K562 (cell line): Measurements from ENCODE around the gene GNG7. TPM values are rescaled to one million over a fixed set of nuclear protein-coding genes. Genes with fewer than 3 reads are reported as not detected.
A peak's percentile ranks its signal among the peaks of the same experiment; 100 is the strongest.

Experiments
- ATF1 ChIP-seq, 2 experiments: fragments of 450-650 bp in 1 of 2; IDR thresholded peaks; 2 replicates each; pipeline ENCODE4 v1.6.1; 2016; ENCODE audit warnings: missing compliant biosample characterization in 1 of 2, missing genetic modification characterization in 1 of 2
- HDAC8 ChIP-seq: fragments of 450-650 bp; IDR thresholded peaks from 2 replicates; pipeline ENCODE4 v1.6.1; 2016; ENCODE audit warnings: mild to moderate bottlenecking, missing genetic modification characterization, moderate library complexity, missing compliant biosample characterization
- polyA plus RNA-seq, 8 experiments: library from polyadenylated mRNA; depleted of rRNA in 4 of 8; stranded (reverse) in 5 of 8; unstranded in 3 of 8; fragments of >200 nt; fragmentation: Nextera tagmentation in 2 of 8; fragmentation: Illumina TruSeq in 1 of 8; extraction: Ambion mirVana in 2 of 8; extraction: Trizol in 1 of 8; gene quantifications; 2 replicates each; pipeline versions ENCODE4 v1.2.1 to v1.2.3, GENCODE V29; 2011 to 2014; ENCODE audit warnings: inconsistent platforms in 1 of 8, missing spikeins in 1 of 8
- total RNA-seq, 7 experiments: library from RNA; depleted of rRNA in 6 of 7; stranded (reverse); fragments of >200 nt in 6 of 7; fragmentation: Illumina TruSeq in 2 of 7; extraction: Trizol in 2 of 7; gene quantifications; 2 replicates each; pipeline versions ENCODE4 v1.2.1 to v1.2.3, GENCODE V29; 2011 to 2021; ENCODE audit warnings: low replicate concordance in 1 of 7
- TF ChIP-seq, protein P1 (sequence below), 2 experiments: IDR thresholded peaks in 1 of 2; conservative IDR thresholded peaks in 1 of 2; 2 replicates each; pipeline ENCODE4 v1.6.1; 2016; ENCODE audit warnings: low read depth in 2 of 2, mild to moderate bottlenecking in 1 of 2, missing compliant biosample characterization in 1 of 2, missing genetic modification characterization in 1 of 2, moderate library complexity in 1 of 2
- TF ChIP-seq, protein P2 (sequence below): fragments of 450-650 bp; IDR thresholded peaks from 2 replicates; pipeline ENCODE4 v1.7.1; 2018; ENCODE audit warnings: mild to moderate bottlenecking, low read depth; ENCODE audit not compliant: partially characterized antibody
- TF ChIP-seq, protein P3 (sequence below): fragments of 250-450 bp; sonication (Bioruptor Pico); IDR thresholded peaks from 2 replicates; pipeline ENCODE4 v1.5.0; 2020; ENCODE audit warnings: mild to moderate bottlenecking
- TF ChIP-seq, protein P4 (sequence below): sonication (generic); formaldehyde crosslinking; IDR thresholded peaks from 2 replicates; pipeline ENCODE4 v1.8.1; 2023; ENCODE audit warnings: mild to moderate bottlenecking, missing genetic modification reagents

The GNG7 gene
- total and polyA plus RNA-seq, 9 of the 15 experiments (the other 6 are each of a cell fraction or from before 2014, with no cell fraction given) = 0.01 to 0.20 (median 0.06) TPM; not detected in 1

DNA sequence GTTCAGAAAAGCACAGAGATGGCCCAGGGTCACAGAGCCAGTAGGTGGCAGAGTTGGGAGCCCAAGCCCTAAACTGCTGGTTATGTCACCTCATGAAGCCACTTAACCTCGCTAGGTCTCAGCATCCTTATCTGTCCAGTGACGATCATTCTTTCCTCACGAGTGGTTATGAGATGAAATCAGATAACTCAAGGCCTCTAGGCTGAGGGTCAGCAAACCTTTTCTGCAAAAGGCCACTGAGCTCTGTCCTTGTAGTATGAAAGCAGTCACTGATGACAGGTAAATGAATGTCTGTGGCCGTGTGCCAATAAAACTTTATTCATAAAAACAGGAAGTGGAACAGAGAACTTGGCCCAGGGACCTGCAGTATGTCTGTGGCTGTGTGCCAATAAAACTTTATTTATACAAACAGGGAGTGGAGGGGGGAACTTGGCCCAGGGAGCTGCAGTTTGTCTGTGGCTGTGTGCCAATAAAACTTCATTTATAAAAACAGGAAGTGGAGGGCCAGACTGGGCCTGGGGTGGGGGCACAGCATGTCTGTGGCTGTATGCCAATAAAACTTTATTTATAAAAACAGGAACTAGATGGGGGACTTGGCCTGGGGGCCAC, 71.2 kb downstream of the GNG7 start (continued):
- TF ChIP-seq, protein P1, sequence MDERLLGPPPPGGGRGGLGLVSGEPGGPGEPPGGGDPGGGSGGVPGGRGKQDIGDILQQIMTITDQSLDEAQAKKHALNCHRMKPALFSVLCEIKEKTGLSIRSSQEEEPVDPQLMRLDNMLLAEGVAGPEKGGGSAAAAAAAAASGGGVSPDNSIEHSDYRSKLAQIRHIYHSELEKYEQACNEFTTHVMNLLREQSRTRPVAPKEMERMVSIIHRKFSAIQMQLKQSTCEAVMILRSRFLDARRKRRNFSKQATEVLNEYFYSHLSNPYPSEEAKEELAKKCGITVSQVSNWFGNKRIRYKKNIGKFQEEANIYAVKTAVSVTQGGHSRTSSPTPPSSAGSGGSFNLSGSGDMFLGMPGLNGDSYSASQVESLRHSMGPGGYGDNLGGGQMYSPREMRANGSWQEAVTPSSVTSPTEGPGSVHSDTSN (CRISPR knock-in tag; IDR thresholded peaks at IDR 0.05; ENCODE audit: low read depth) = no peak
- TF ChIP-seq, protein P1 (tag; conservative IDR thresholded peaks at IDR 0.05; ENCODE audit: low read depth) = peak; percentile 57; the same call in 1 of the 2 replicates
- TF ChIP-seq, protein P2, sequence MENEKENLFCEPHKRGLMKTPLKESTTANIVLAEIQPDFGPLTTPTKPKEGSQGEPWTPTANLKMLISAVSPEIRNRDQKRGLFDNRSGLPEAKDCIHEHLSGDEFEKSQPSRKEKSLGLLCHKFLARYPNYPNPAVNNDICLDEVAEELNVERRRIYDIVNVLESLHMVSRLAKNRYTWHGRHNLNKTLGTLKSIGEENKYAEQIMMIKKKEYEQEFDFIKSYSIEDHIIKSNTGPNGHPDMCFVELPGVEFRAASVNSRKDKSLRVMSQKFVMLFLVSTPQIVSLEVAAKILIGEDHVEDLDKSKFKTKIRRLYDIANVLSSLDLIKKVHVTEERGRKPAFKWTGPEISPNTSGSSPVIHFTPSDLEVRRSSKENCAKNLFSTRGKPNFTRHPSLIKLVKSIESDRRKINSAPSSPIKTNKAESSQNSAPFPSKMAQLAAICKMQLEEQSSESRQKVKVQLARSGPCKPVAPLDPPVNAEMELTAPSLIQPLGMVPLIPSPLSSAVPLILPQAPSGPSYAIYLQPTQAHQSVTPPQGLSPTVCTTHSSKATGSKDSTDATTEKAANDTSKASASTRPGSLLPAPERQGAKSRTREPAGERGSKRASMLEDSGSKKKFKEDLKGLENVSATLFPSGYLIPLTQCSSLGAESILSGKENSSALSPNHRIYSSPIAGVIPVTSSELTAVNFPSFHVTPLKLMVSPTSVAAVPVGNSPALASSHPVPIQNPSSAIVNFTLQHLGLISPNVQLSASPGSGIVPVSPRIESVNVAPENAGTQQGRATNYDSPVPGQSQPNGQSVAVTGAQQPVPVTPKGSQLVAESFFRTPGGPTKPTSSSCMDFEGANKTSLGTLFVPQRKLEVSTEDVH = peak; percentile 61
- TF ChIP-seq, protein P3, sequence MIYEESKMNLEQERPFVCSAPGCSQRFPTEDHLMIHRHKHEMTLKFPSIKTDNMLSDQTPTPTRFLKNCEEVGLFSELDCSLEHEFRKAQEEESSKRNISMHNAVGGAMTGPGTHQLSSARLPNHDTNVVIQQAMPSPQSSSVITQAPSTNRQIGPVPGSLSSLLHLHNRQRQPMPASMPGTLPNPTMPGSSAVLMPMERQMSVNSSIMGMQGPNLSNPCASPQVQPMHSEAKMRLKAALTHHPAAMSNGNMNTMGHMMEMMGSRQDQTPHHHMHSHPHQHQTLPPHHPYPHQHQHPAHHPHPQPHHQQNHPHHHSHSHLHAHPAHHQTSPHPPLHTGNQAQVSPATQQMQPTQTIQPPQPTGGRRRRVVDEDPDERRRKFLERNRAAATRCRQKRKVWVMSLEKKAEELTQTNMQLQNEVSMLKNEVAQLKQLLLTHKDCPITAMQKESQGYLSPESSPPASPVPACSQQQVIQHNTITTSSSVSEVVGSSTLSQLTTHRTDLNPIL (CRISPR knock-in tag) = no peak
- no peak for TF ChIP-seq ATF1 (CRISPR knock-in tag; IDR thresholded peaks at IDR 0.05)
- peak; percentile 37 for TF ChIP-seq ATF1 (tag; IDR thresholded peaks at IDR 0.05)
- TF ChIP-seq, protein P4, sequence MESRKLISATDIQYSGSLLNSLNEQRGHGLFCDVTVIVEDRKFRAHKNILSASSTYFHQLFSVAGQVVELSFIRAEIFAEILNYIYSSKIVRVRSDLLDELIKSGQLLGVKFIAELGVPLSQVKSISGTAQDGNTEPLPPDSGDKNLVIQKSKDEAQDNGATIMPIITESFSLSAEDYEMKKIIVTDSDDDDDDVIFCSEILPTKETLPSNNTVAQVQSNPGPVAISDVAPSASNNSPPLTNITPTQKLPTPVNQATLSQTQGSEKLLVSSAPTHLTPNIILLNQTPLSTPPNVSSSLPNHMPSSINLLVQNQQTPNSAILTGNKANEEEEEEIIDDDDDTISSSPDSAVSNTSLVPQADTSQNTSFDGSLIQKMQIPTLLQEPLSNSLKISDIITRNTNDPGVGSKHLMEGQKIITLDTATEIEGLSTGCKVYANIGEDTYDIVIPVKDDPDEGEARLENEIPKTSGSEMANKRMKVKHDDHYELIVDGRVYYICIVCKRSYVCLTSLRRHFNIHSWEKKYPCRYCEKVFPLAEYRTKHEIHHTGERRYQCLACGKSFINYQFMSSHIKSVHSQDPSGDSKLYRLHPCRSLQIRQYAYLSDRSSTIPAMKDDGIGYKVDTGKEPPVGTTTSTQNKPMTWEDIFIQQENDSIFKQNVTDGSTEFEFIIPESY (CRISPR knock-in tag) = peak; percentile 37; the same call in 1 of the 2 replicates
- no peak for TF ChIP-seq HDAC8
